ENCODE measurements around the gene NCKAP5.
A peak's percentile ranks its signal among the peaks of the same experiment; 100 is the strongest.

The NCKAP5 gene

GRCh38 chr2:132652474-132652873 is 915.8 kb downstream of the NCKAP5 start:
- no peak for TF ChIP-seq CTCF (IDR thresholded peaks at IDR 0.05; ENCODE audit: insufficient read depth, low read length, poor library complexity, severe bottlenecking)
- Histone ChIP-seq H3K4me3 (replicated peaks; ENCODE audit: low read depth, low read length) (no peak overlapping the region), H3K36me3 (ENCODE audit: control insufficient read depth, insufficient read depth, low read length) (no peaks in the 10 kb centered on the region), H3K27me3 (replicated peaks; ENCODE audit: control insufficient read depth, insufficient read depth, low read length) (no peaks in the 10 kb centered on the region)
- DNase-seq (ENCODE audit: extremely low read depth, insufficient read length): no peak

GRCh38 chr2:132651115-132652045 is 916.9 kb downstream of the NCKAP5 start:
- peak; percentile 56 for TF ChIP-seq CTCF (IDR thresholded peaks at IDR 0.05; ENCODE audit: insufficient read depth, low read length, poor library complexity, severe bottlenecking)
- Histone ChIP-seq H3K27me3 (replicated peaks; ENCODE audit: control insufficient read depth, insufficient read depth, low read length) (no peaks in the 10 kb centered on the region), H3K4me3 (replicated peaks; ENCODE audit: low read depth, low read length) (no peak overlapping the region), H3K36me3 (ENCODE audit: control insufficient read depth, insufficient read depth, low read length) (no peaks in the 10 kb centered on the region)
- DNase-seq (ENCODE audit: extremely low read depth, insufficient read length): no peak

- no peak overlapping the region for H3K4me3 ChIP-seq (replicated peaks; ENCODE audit: low read depth, low read length)
- no peaks in the 10 kb centered on the region; the same call in 1 of the 2 replicates for H3K27me3 ChIP-seq (replicated peaks; ENCODE audit: control insufficient read depth, insufficient read depth, low read length)
- DNase-seq (ENCODE audit: extremely low read depth, insufficient read length): no peak
- TF ChIP-seq CTCF (IDR thresholded peaks at IDR 0.05; ENCODE audit: insufficient read depth, low read length, poor library complexity, severe bottlenecking): no peak
- no peaks in the 10 kb centered on the region for H3K36me3 ChIP-seq (ENCODE audit: control insufficient read depth, insufficient read depth, low read length)
Measured at GRCh38 chr2:132646540-132647108, 921.6 kb downstream of the NCKAP5 start.

GRCh38 chr2:132645722-132646539 is 922.3 kb downstream of the NCKAP5 start:
- H3K36me3 ChIP-seq (ENCODE audit: control insufficient read depth, insufficient read depth, low read length): no peaks in the 10 kb centered on the region
- DNase-seq (ENCODE audit: extremely low read depth, insufficient read length): no peak
- H3K4me3 ChIP-seq (replicated peaks; ENCODE audit: low read depth, low read length): no peak overlapping the region
- no peaks in the 10 kb centered on the region; the same call in 1 of the 2 replicates for H3K27me3 ChIP-seq (replicated peaks; ENCODE audit: control insufficient read depth, insufficient read depth, low read length)
- no peak for TF ChIP-seq CTCF (IDR thresholded peaks at IDR 0.05; ENCODE audit: insufficient read depth, low read length, poor library complexity, severe bottlenecking)

- Histone ChIP-seq H3K4me3 (replicated peaks; ENCODE audit: low read depth, low read length) (no peak overlapping the region), H3K36me3 (ENCODE audit: control insufficient read depth, insufficient read depth, low read length) (no peaks in the 10 kb centered on the region), H3K27me3 (replicated peaks; ENCODE audit: control insufficient read depth, insufficient read depth, low read length) (no peaks in the 10 kb centered on the region; the same call in 1 of the 2 replicates)
- no peak for TF ChIP-seq CTCF (IDR thresholded peaks at IDR 0.05; ENCODE audit: insufficient read depth, low read length, poor library complexity, severe bottlenecking)
- DNase-seq (ENCODE audit: extremely low read depth, insufficient read length): no peak
Measured at GRCh38 chr2:132645176-132645575, 923.1 kb downstream of the NCKAP5 start.

All from GM06990 (cell line).